Transverse colon (tissue), 4 donors: ENCODE measurements around the gene NDUFA3. TPM values are rescaled to one million over a fixed set of nuclear protein-coding genes. Genes with fewer than 3 reads are reported as not detected.

Experiments
- DNase-seq: peaks from one replicate; pipeline ENCODE4 v3.0.0-alpha.2; 2019
- H3K27ac ChIP-seq, 4 donors: fragments of 200-600 bp; sonication (generic); 2 replicates each; pipeline ENCODE4 v1.5.1; 2016 to 2018; ENCODE audit warnings: inconsistent platforms in 4 of 4
- H3K27me3 ChIP-seq: fragments of 200-600 bp; sonication (generic); 2 replicates; pipeline ENCODE4 v1.5.1; 2017; ENCODE audit warnings: inconsistent platforms
- H3K36me3 ChIP-seq, 4 donors: fragments of 200-600 bp; sonication (generic); 2 replicates each; pipeline ENCODE4 v1.5.1; 2017 to 2019; ENCODE audit warnings: inconsistent platforms in 4 of 4
- H3K4me1 ChIP-seq, 4 donors: fragments of 200-600 bp; sonication (generic); 2 replicates each; pipeline ENCODE4 v1.5.1; 2017 to 2020; ENCODE audit warnings: inconsistent platforms in 4 of 4
- H3K4me3 ChIP-seq, 4 donors: fragments of 200-600 bp; sonication (generic); 1 replicate in 1 of 4; 2 replicates in 3 of 4; pipeline versions ENCODE4 v1.5.1 to v1.6.1; 2017 to 2019; ENCODE audit warnings: inconsistent platforms in 4 of 4
- H3K9me3 ChIP-seq, 2 donors: fragments of 200-600 bp; sonication (generic); 2 replicates each; pipeline ENCODE4 v1.5.1; 2017 to 2019; ENCODE audit warnings: inconsistent platforms in 2 of 2
- EP300 ChIP-seq: sonication (generic); formaldehyde crosslinking; IDR thresholded peaks from one replicate; pipeline ENCODE4 v1.6.1; 2017; ENCODE audit warnings: antibody characterized with exemption, low read depth
- POLR2A ChIP-seq: fragments of 450-650 bp; IDR thresholded peaks from one replicate; pipeline ENCODE4 v1.6.1; 2016; ENCODE audit warnings: antibody characterized with exemption, mild to moderate bottlenecking, moderate library complexity
- POLR2AphosphoS5 ChIP-seq, 3 donors: sonication (generic); formaldehyde crosslinking; IDR thresholded peaks; one replicate each; pipeline ENCODE4 v1.6.1; 2016; ENCODE audit warnings: antibody characterized with exemption in 3 of 3
- WGBS, 2 donors: methylation state at CpG; one replicate each; pipeline ENCODE4 v1.1.5; 2018; ENCODE audit warnings: low coverage in 1 of 2; 5-methylcytosine and 5-hydroxymethylcytosine counted together
- in situ Hi-C, 4 donors: fragments of 200-750 bp; cut with MboI; loops; one replicate each; pipeline versions ENCODE4 v1.15.0 to v1.15.1; 2017; ENCODE audit warnings: low sequenced_read_pairs in 3 of 4, low pct_ligation_motif_present in 1 of 4, low pct_unique_long_range_greater_than_20kb in 1 of 4
- intact Hi-C: fragments of 100-400 bp; cut with DNase I; formaldehyde crosslinking; loops from one replicate; pipeline ENCODE4 v1.15.1; 2023; ENCODE audit warnings: low total_unique reads
- total RNA-seq, 4 donors: library from RNA; depleted of rRNA; stranded (reverse); fragments of >200 nt; gene quantifications; one replicate each; pipeline ENCODE4 v1.1.0, GENCODE V29; 2016
- TF ChIP-seq, protein P1 (sequence below), 5 experiments: fragments of 200-600 bp in 3 of 5; fragments of 450-650 bp in 2 of 5; sonication (generic) in 3 of 5; IDR thresholded peaks; 1 replicate in 2 of 5; 2 replicates in 3 of 5; pipeline ENCODE4 v1.5.1; 2016 to 2017; ENCODE audit warnings: antibody characterized with exemption in 5 of 5, inconsistent platforms in 3 of 5, mild to moderate bottlenecking in 2 of 5, moderate library complexity in 1 of 5

Gene NDUFA3
- total RNA-seq, 4 donors from 2014 or later = 25.4 to 316 (median 97.3) TPM

DNA sequence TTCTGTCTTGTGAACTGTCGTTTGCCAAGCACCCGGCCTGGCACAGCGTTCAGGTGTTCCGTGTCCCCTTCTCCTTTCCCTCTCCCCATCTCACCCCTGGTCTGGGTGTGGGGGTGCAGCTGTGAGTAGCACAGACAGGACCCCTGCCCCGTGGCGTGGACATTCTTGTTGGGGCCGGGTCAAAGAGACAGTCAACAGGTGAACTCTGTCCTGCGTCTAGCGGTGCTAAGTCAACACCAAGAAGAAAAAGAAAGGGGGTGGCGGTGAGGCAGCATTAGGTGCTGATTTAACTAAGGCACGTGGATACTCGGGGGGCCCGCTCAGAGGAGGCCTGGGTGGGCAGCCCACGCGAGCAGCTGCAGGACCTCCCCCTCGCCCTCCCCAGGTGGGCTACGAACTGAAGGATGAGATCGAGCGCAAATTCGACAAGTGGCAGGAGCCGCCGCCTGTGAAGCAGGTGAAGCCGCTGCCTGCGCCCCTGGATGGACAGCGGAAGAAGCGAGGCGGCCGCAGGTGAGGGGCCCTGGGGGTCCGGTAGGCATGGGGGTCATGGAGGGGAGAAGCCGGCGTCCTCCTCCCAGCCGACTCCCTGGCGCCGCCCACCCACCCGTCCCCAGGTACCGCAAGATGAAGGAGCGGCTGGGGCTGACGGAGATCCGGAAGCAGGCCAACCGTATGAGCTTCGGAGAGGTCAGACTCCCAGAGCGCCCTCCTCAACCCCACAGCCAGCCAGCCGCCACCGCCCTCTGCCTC lies 25.2 kb downstream of the NDUFA3 start:
- in situ Hi-C loops (no loop called here), intact Hi-C loops (no loop called here)
- no peak for DNase-seq
- no peak for TF ChIP-seq POLR2AphosphoS5 (IDR thresholded peaks at IDR 0.05)
- TF ChIP-seq, protein P1, sequence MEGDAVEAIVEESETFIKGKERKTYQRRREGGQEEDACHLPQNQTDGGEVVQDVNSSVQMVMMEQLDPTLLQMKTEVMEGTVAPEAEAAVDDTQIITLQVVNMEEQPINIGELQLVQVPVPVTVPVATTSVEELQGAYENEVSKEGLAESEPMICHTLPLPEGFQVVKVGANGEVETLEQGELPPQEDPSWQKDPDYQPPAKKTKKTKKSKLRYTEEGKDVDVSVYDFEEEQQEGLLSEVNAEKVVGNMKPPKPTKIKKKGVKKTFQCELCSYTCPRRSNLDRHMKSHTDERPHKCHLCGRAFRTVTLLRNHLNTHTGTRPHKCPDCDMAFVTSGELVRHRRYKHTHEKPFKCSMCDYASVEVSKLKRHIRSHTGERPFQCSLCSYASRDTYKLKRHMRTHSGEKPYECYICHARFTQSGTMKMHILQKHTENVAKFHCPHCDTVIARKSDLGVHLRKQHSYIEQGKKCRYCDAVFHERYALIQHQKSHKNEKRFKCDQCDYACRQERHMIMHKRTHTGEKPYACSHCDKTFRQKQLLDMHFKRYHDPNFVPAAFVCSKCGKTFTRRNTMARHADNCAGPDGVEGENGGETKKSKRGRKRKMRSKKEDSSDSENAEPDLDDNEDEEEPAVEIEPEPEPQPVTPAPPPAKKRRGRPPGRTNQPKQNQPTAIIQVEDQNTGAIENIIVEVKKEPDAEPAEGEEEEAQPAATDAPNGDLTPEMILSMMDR (IDR thresholded peaks at IDR 0.05) = no peak
- TF ChIP-seq POLR2A = no peak
- no peak for TF ChIP-seq EP300
- peaks cover 0 to 64% (median 13%) of the 10 kb centered on the region in 4 donors for H3K36me3 ChIP-seq
- H3K9me3 ChIP-seq = no peaks in the 10 kb centered on the region
- no peak overlapping the region for H3K27ac ChIP-seq
- 91 to 96% methylated on average over 18 to 41 of the region's 44 CpGs for WGBS, 2 donors
- H3K27me3 ChIP-seq = no peaks in the 10 kb centered on the region
- H3K4me1 ChIP-seq = no peaks in the 10 kb centered on the region
- no peak overlapping the region for H3K4me3 ChIP-seq

DNA sequence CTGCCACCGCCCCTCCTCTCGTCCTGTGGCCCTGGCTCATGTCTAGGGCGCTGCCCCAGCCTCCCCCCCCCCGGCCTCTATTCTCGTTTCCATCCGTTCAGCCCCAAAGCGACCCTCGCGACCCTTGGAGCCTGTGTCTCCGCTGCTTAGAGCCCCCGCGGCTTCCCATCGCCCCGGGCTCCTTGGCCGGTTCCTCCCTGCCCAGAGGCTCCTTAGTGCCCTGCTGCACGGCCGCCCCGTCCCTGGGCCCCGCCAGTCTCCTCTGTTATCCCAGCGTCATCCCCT lies 25.7 kb downstream of the NDUFA3 start:
- no peaks in the 10 kb centered on the region for H3K4me1 ChIP-seq
- intact Hi-C loops (no loop called here), in situ Hi-C loops (no loop called here)
- no peak for DNase-seq
- no peak overlapping the region for H3K4me3 ChIP-seq
- no peak overlapping the region for H3K27ac ChIP-seq
- H3K36me3 ChIP-seq = peaks cover 0 to 59% (median 13%) of the 10 kb centered on the region in 4 donors
- no peaks in the 10 kb centered on the region for H3K9me3 ChIP-seq
- WGBS, 2 donors = 88% methylated on average over 20 of the region's 20 CpGs; no CpG with 5 or more reads in 1 of the 2 donors
- H3K27me3 ChIP-seq = no peaks in the 10 kb centered on the region
- TF ChIP-seq EP300 = no peak
- TF ChIP-seq, protein P1 (IDR thresholded peaks at IDR 0.05) = no peak
- no peak for TF ChIP-seq POLR2AphosphoS5 (IDR thresholded peaks at IDR 0.05)
- no peak for TF ChIP-seq POLR2A

DNA sequence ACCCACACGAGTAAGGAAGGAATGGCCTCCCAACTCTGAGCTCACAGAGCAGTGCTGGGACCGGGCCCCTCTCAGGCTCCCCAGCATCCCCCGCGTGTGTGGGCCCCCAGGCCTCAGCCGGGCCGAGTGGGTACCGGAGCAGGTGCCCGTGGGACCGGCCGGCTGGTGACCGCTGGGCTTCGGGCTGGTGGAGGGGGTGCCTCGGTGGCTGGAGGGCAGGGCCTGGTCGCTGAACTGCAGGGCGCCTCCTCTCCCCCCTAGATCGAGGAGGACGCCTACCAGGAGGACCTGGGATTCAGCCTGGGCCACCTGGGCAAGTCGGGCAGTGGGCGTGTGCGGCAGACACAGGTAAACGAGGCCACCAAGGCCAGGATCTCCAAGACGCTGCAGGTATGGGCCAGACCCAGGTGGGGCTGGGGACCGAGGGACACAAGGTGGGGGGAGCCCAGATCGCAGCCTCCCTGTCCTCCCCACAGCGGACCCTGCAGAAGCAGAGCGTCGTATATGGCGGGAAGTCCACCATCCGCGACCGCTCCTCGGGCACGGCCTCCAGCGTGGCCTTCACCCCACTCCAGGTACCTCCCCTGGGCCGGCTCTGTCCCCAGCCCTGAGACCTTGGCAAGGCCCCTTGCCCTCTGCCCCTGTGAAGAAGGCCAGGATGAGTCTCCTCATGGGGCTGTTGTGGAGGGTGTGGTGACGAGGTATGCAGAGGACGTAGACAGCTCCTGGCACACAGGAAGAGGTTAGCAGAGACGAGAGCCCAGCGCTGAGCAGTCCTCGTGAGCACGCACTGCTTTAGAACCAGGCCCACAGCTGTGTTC lies 26.4 kb downstream of the NDUFA3 start:
- in situ Hi-C loops = no loop called here
- WGBS, 2 donors = 96% methylated on average over 41 of the region's 41 CpGs; no CpG with 5 or more reads in 1 of the 2 donors
- peaks cover 0 to 53% (median 11%) of the 10 kb centered on the region in 4 donors for H3K36me3 ChIP-seq

DNA sequence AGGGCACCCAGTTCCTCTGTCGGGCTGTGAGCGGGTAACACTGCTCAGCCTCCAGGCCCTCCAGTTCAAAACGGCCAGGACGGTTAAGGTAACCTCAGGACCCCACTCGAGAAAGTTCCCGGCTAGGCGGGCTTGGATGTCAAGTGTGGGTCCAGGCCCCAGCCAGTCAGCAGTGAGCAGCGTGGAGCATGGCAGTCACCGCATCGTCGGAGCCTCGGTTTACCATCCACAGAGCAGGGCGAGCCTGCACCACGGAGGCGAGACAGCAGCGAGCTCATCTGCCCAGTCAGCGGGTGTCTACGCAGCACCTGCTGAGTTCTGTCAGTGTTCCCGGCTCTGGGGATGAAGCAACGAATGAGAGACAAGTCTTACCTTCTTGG lies 27.0 kb downstream of the NDUFA3 start:
- TF ChIP-seq, protein P1 (IDR thresholded peaks at IDR 0.05) = no peak
- TF ChIP-seq POLR2A = no peak
- no peak for TF ChIP-seq EP300
- no peak for TF ChIP-seq POLR2AphosphoS5 (IDR thresholded peaks at IDR 0.05)
- no peak for DNase-seq
- WGBS, 2 donors = 95% methylated on average over 20 of the region's 20 CpGs; no CpG with 5 or more reads in 1 of the 2 donors
- peaks cover 0 to 47% (median 10%) of the 10 kb centered on the region in 4 donors for H3K36me3 ChIP-seq
- H3K9me3 ChIP-seq = no peaks in the 10 kb centered on the region
- H3K27ac ChIP-seq = no peak overlapping the region
- in situ Hi-C loops = no loop called here
- no peaks in the 10 kb centered on the region for H3K4me1 ChIP-seq
- no peaks in the 10 kb centered on the region for H3K27me3 ChIP-seq
- no peak overlapping the region for H3K4me3 ChIP-seq
- intact Hi-C loops = no loop called here

More for the DNA sequence above, 26.4 kb downstream of the NDUFA3 start:
- Histone ChIP-seq H3K4me3 (no peak overlapping the region), H3K4me1 (no peaks in the 10 kb centered on the region), H3K27me3 (no peaks in the 10 kb centered on the region), H3K27ac (no peak overlapping the region), H3K9me3 (no peaks in the 10 kb centered on the region)
- intact Hi-C loops = no loop called here
- TF ChIP-seq POLR2A = no peak
- TF ChIP-seq EP300 = no peak
- no peak for TF ChIP-seq POLR2AphosphoS5 (IDR thresholded peaks at IDR 0.05)
- TF ChIP-seq, protein P1 (IDR thresholded peaks at IDR 0.05) = no peak
- no peak for DNase-seq
